Stimulated activated CD4-positive, alpha-beta T cell treated with anti-CD3 and anti-CD28 coated beads, TNF-alpha, amount 100 ng/mL, for 24 hours (primary cell): Measurements from ENCODE around the gene TRIM49D1.
"Not testable (repeated sequence)": the region's sequence is repeated elsewhere in the genome, so short reads cannot be mapped to it uniquely, and the experiment has no call there.

Experiments
- DNase-seq, 3 experiments: peaks; one replicate each; pipeline ENCODE4 v3.0.0-alpha.2; 2020; ENCODE audit warnings: low read depth in 3 of 3

Gene TRIM49D1, protein sequence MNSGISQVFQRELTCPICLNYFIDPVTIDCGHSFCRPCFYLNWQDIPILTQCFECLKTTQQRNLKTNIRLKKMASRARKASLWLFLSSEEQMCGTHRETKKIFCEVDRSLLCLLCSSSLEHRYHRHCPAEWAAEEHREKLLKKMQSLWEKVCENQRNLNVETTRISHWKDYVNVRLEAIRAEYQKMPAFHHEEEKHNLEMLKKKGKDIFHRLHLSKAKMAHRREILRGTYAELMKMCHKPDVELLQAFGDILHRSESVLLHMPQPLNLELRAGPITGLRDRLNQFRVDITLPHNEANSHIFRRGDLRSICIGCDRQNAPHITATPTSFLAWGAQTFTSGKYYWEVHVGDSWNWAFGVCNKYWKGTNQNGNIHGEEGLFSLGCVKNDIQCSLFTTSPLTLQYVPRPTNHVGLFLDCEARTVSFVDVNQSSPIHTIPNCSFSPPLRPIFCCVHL

GRCh38 chr11:89922195-89922660 is at the start of gene TRIM49D1:
TSS of gene TRIM49D1 (minus strand) at chr11:89922245. CDS start at chr11:89917710, 4,535 bp downstream.
- no peak for DNase-seq

- not testable (repeated sequence) for DNase-seq
Measured at GRCh38 chr11:89965737-89966136, 43.7 kb upstream of the TRIM49D1 start, which contains the start of gene TRIM64. TSS of gene TRIM64 (plus strand) at chr11:89966037. CDS start at chr11:89968504, 2,467 bp downstream.

DNA sequence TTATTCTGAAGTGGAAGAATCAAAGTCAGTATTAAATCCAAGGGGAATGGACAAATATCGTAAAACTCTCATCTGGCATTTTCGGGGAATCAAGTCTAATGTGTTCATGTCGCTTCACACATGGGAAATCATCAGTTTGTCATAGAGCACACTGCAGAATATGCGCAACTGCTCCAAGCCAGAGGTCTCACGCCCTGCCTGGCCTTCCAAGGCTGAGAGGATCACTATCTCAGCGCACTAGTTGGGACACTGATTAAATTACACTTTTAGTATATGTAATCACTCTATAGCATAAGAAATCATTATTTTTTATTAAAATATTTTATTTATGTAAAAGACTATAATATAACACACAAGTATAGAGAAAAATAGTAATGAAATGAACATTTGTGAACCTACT is 38.8 kb upstream of the TRIM49D1 start:
- not testable (repeated sequence) for DNase-seq

- DNase-seq: not testable (repeated sequence)
Measured at GRCh38 chr11:89923764-89924163, 1.7 kb upstream of the TRIM49D1 start, which contains the start of gene TRIM49D2. TSS of gene TRIM49D2 (plus strand) at chr11:89924064. CDS start at chr11:89926762, 2,698 bp downstream.

DNA sequence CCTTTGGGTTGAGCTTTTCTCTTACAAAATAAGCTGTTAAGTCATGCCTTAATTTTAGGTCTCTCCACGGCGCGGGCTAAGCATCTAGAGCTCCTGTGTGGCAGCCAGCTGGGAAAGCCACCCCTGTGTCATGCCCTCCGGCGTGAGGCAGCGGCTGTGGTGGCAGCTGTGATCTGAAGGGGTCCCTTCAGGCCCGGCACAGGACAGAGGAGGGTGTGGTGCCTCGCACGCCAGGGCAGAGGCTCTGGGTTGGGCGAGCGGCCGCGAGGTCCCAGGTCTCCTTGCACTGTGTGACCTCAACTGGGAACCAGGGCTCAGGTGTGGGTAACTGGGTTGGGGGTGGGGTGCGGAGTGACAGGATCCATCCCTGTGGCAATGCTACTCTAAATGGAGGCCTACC is 21.2 kb downstream of the TRIM49D1 start:
- not testable (repeated sequence) for DNase-seq

DNA sequence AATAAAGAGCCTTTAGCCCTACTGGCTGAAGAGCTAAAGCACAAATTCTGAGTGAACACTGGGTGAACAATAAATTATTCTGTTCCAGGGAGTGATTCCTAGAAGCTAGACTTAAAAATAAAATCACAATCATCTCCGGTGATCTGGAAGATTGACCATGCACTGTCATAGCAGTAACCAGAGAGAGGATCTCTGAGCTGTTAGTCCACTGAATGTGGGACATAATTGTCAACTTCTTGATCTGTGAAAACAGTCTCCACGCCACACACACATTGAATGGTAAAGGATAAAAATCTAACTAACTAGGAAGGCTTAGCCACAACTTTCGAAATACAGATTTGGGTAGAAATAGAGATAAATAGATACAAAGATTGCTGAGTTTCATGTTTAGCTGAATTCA is 28.8 kb downstream of the TRIM49D1 start:
- not testable (repeated sequence) for DNase-seq

GRCh38 chr11:89877511-89877910 is 44.5 kb downstream of the TRIM49D1 start:
- DNase-seq: not testable (repeated sequence)

- DNase-seq: not testable (repeated sequence)
Measured at GRCh38 chr11:89872588-89872987, 49.5 kb downstream of the TRIM49D1 start.

GRCh38 chr11:89865223-89865622 is 56.8 kb downstream of the TRIM49D1 start:
- DNase-seq: not testable (repeated sequence)

DNA sequence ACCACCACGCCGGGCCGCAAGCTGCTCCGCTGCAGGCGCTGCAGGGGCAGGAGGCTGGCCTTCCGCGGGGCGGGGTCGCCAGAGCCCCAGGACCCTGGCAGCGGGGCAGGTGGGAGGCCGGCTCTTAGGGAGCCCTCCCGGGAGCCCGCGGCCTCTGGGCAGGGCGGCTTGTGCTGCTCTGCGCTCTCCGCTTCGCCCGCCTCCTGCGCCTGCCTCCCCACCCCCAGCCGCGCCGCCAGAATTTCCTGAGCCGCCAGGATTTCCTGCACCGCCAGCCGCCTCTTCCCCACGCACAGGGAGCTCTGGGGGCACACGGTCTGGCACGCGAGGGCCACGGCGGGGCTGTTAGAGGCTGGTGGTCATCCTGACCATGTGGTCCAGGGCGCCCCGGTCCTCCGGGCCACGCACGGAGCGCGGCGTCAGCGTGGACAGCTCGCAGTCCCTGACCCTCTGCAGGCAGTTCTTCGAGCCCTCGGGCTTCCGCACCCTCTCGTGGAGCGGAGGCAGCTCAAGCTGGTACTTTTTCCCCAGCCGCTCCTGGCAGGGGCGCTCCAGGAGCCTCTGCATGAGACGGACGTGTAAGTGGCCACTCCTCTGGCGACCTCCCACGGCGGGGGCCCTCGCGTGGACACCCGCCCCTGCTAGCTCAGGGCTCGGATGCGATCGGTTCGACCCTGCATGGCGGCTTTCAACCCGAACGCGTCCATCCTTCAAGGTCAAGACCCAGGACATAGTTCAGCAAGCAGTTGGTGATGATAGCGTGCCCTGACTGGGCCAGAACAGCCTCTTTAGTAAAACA is 57.9 kb downstream of the TRIM49D1 start:
- DNase-seq: not testable (repeated sequence)
